ENCODE measurements around the gene BST2.

The BST2 gene

DNA sequence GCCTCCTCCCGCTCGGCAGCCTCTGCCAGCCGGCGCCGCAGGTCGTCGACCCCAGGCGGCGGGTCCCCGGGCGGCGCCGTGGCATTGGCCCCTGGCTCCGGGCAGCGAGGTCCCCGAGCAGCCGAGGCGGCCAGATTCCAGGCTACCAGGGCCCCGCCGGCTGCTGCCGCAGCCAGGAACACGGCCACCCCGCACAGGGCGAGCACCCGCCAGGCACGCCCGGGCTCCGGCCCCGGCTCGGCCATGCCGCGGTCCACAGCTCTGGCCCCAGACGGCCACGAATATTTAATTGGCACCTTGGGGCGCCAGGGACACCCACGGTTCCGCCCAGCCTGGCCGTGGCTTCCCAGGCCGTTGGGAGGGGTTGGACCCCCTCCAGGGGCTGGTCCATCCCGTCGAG, 11.5 kb downstream of the BST2 start, which contains the start of gene CCDC194:
Gene CCDC194, minus strand, starts transcription at position 283 of the 400 bp plus-strand sequence. Its CDS starts 38 bp downstream, at position 245.
- Histone ChIP-seq H3K27ac (ENCODE audit: extremely low read depth, low read depth, low read length) (no peak within 1 kb of the TSS), H3K9me3 (ENCODE audit: control insufficient read depth, insufficient read depth, low read depth, low read length) (no peaks in the 10 kb centered on the region), H3K4me3 (ENCODE audit: low read depth, low read length) (no peak within 1 kb of the TSS), H3K4me1 (ENCODE audit: control insufficient read depth, insufficient read depth, low read length) (peaks cover 3% of the 10 kb centered on the region; the same call in 1 of the 2 replicates), H3K36me3 (ENCODE audit: control insufficient read depth in 2 of 2, insufficient read depth in 1 of 2, low read length in 2 of 2) (no peaks in the 10 kb centered on the region)
- no peak for TF ChIP-seq ZNF585B (tag by site-specific recombination; IDR thresholded peaks at IDR 0.05)
- no peak for TF ChIP-seq TRIM28 (IDR thresholded peaks at IDR 0.05; ENCODE audit: borderline replicate concordance, low read length)
- no peak for TF ChIP-seq ZEB2 (tag by site-specific recombination; IDR thresholded peaks at IDR 0.05)
- TF ChIP-seq ZNF521 (tag by site-specific recombination; IDR thresholded peaks at IDR 0.05): no peak
- CTCF ChIA-PET: interaction anchor here (0.6 to 1.6 kb wide), 16 partner anchors 9 to 553 kb away, joined by 3 to 6 read pairs (median 3); partner anchors contain the start of gene NXNL1
- POLR2A ChIA-PET: interaction anchor here (0.6 kb wide), 1 partner anchor 40 kb away, joined by 5 read pairs; no protein-coding TSS in a partner anchor

DNA sequence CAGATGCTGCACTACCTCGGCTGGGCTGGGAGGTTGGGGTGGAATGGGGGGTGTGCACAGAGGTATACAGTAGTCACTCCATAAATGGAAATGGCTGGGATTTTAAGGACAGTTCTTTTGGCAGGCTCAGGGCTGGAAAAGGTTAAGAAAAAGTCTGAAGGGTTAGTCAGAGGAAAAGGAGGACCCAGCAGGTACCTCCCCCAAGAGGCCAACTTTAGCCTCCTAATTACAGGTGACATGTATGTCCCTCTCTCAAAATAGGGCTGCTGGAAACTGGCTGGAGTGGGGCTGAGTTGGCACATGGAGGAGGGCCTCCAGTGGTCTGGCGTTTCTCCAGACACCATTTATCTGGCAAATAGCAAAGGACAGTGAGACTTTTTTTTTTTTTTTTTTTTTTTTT, 12.4 kb downstream of the BST2 start:
- ChIA-PET POLR2A (no interaction called here), CTCF (interaction anchor here (0.6 to 1.6 kb wide), 3 partner anchors 21 to 72 kb away, joined by 3 to 4 read pairs (median 3); no protein-coding TSS in a partner anchor)
- no peaks in the 10 kb centered on the region for H3K36me3 ChIP-seq (ENCODE audit: control insufficient read depth in 2 of 2, insufficient read depth in 1 of 2, low read length in 2 of 2)
- no peaks in the 10 kb centered on the region for H3K9me3 ChIP-seq (ENCODE audit: control insufficient read depth, insufficient read depth, low read depth, low read length)
- peaks cover 3% of the 10 kb centered on the region; the same call in 1 of the 2 replicates for H3K4me1 ChIP-seq (ENCODE audit: control insufficient read depth, insufficient read depth, low read length)
- H3K4me3 ChIP-seq (ENCODE audit: low read depth, low read length): no peak overlapping the region
- H3K27ac ChIP-seq (ENCODE audit: extremely low read depth, low read depth, low read length): no peak overlapping the region
- TF ChIP-seq ZBTB7A (tag by site-specific recombination; IDR thresholded peaks at IDR 0.05; ENCODE audit: low read depth) (no peak), ZNF433 (tag by site-specific recombination; IDR thresholded peaks at IDR 0.05; ENCODE audit: low read depth) (no peak), ZNF76 (tag by site-specific recombination; IDR thresholded peaks at IDR 0.05; ENCODE audit: borderline replicate concordance, low read depth) (no peak), ZNF138 (tag by site-specific recombination; IDR thresholded peaks at IDR 0.05; ENCODE audit: borderline replicate concordance) (no peak), PRDM10 (tag by site-specific recombination; IDR thresholded peaks at IDR 0.05) (no peak), HIC1 (tag by site-specific recombination; IDR thresholded peaks at IDR 0.05) (no peak), SP7 (tag by site-specific recombination; IDR thresholded peaks at IDR 0.05) (peak; percentile 74), ZNF133 (tag by site-specific recombination; IDR thresholded peaks at IDR 0.05) (no peak), GLIS1 (tag by site-specific recombination; IDR thresholded peaks at IDR 0.05) (peak; percentile 53), REPIN1 (tag by site-specific recombination; IDR thresholded peaks at IDR 0.05; ENCODE audit: low read depth) (no peak), ZNF768 (tag by site-specific recombination; IDR thresholded peaks at IDR 0.05) (no peak), ZNF335 (tag by site-specific recombination; conservative IDR thresholded peaks at IDR 0.05) (0 out of 2 replicates have a peak, but pooled peaks have one; percentile 23), REST (tag by site-specific recombination; IDR thresholded peaks at IDR 0.05) (no peak), KLF10 (tag by site-specific recombination; IDR thresholded peaks at IDR 0.05) (no peak), FEZF1 (tag by site-specific recombination; IDR thresholded peaks at IDR 0.05) (no peak), ZNF623 (tag by site-specific recombination; IDR thresholded peaks at IDR 0.05) (no peak)
- TF ChIP-seq, protein P1, sequence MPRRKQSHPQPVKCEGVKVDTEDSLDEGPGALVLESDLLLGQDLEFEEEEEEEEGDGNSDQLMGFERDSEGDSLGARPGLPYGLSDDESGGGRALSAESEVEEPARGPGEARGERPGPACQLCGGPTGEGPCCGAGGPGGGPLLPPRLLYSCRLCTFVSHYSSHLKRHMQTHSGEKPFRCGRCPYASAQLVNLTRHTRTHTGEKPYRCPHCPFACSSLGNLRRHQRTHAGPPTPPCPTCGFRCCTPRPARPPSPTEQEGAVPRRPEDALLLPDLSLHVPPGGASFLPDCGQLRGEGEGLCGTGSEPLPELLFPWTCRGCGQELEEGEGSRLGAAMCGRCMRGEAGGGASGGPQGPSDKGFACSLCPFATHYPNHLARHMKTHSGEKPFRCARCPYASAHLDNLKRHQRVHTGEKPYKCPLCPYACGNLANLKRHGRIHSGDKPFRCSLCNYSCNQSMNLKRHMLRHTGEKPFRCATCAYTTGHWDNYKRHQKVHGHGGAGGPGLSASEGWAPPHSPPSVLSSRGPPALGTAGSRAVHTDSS (tag by site-specific recombination; IDR thresholded peaks at IDR 0.05): no peak
- TF ChIP-seq, protein P2, sequence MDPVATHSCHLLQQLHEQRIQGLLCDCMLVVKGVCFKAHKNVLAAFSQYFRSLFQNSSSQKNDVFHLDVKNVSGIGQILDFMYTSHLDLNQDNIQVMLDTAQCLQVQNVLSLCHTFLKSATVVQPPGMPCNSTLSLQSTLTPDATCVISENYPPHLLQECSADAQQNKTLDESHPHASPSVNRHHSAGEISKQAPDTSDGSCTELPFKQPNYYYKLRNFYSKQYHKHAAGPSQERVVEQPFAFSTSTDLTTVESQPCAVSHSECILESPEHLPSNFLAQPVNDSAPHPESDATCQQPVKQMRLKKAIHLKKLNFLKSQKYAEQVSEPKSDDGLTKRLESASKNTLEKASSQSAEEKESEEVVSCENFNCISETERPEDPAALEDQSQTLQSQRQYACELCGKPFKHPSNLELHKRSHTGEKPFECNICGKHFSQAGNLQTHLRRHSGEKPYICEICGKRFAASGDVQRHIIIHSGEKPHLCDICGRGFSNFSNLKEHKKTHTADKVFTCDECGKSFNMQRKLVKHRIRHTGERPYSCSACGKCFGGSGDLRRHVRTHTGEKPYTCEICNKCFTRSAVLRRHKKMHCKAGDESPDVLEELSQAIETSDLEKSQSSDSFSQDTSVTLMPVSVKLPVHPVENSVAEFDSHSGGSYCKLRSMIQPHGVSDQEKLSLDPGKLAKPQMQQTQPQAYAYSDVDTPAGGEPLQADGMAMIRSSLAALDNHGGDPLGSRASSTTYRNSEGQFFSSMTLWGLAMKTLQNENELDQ (tag by site-specific recombination; IDR thresholded peaks at IDR 0.05; ENCODE audit: low read depth): no peak

Data from HEK293 (cell line).